HEK293 (cell line): ENCODE results near the gene NLE1.

Source experiments
- CTCF ChIA-PET: fragments of 350-600 bp; formaldehyde crosslinking; extraction: SDS; loops from one replicate; lab custom pipeline; 2021; ENCODE audit warnings: antibody characterized with exemption; lab: Yijun Ruan, JAX
- POLR2A ChIA-PET: fragments of 300-600 bp; formaldehyde crosslinking; extraction: SDS; loops from one replicate; lab custom pipeline; 2020; ENCODE audit warnings: antibody characterized with exemption, inconsistent platforms; lab: Yijun Ruan, JAX
- H3K27ac ChIP-seq: fragments of 200-500 bp; sonication (Bioruptor generic); 2 replicates; pipeline ENCODE4 v1.5.1; 2014; ENCODE audit warnings: low read depth, low read length, control low read depth, inconsistent platforms; ENCODE audit errors: extremely low read depth
- H3K36me3 ChIP-seq, 2 experiments: fragments of 200-500 bp in 1 of 2; sonication (Bioruptor generic) in 1 of 2; 1 replicate in 1 of 2; 2 replicates in 1 of 2; pipeline ENCODE4 v1.5.1; 2014 to 2017; ENCODE audit warnings: inconsistent platforms in 2 of 2, low read length in 2 of 2; ENCODE audit not compliant: control insufficient read depth in 2 of 2, insufficient read depth in 1 of 2
- H3K4me1 ChIP-seq: fragments of 200-500 bp; sonication (Bioruptor generic); 2 replicates; pipeline ENCODE4 v1.5.1; 2014; ENCODE audit warnings: mild to moderate bottlenecking, low read length, inconsistent platforms; ENCODE audit not compliant: control insufficient read depth, insufficient read depth
- H3K4me3 ChIP-seq: 2 replicates; pipeline ENCODE4 v1.5.1; 2011; ENCODE audit warnings: low read depth, mild to moderate bottlenecking, control low read depth, low read length, moderate library complexity
- H3K9me3 ChIP-seq: fragments of 200-500 bp; sonication (Bioruptor generic); 2 replicates; pipeline ENCODE4 v1.5.1; 2014; ENCODE audit warnings: low read depth, low read length, inconsistent platforms; ENCODE audit not compliant: control insufficient read depth, insufficient read depth
- CTCF ChIP-seq: fragments of 450-650 bp; formaldehyde crosslinking; IDR thresholded peaks from 2 replicates; pipeline ENCODE4 v1.5.1; 2016; ENCODE audit warnings: missing biosample characterization, missing genetic modification characterization
- HOXA7 ChIP-seq: sonication (generic); formaldehyde crosslinking; IDR thresholded peaks from 2 replicates; pipeline ENCODE4 v1.8.1; 2022; ENCODE audit warnings: missing genetic modification reagents, borderline replicate concordance
- KLF17 ChIP-seq: fragments of 450-650 bp; formaldehyde crosslinking; IDR thresholded peaks from 2 replicates; pipeline ENCODE4 v1.5.1; 2016; ENCODE audit warnings: missing biosample characterization, missing genetic modification characterization
- KLF9 ChIP-seq: fragments of 450-650 bp; formaldehyde crosslinking; IDR thresholded peaks from 2 replicates; pipeline ENCODE4 v1.5.1; 2016; ENCODE audit warnings: missing biosample characterization, missing genetic modification characterization, low read depth
- OSR2 ChIP-seq: fragments of 450-650 bp; formaldehyde crosslinking; IDR thresholded peaks from 2 replicates; pipeline ENCODE4 v1.5.1; 2016; ENCODE audit warnings: missing biosample characterization, missing genetic modification characterization
- PRDM1 ChIP-seq: fragments of 450-650 bp; formaldehyde crosslinking; IDR thresholded peaks from 2 replicates; pipeline ENCODE4; 2016; ENCODE audit warnings: missing biosample characterization, missing genetic modification characterization
- SALL2 ChIP-seq: fragments of 450-650 bp; formaldehyde crosslinking; IDR thresholded peaks from 2 replicates; pipeline ENCODE4 v1.5.0; 2017; ENCODE audit warnings: missing biosample characterization, mild to moderate bottlenecking, missing genetic modification characterization, borderline replicate concordance
- TCF7L2 ChIP-seq: IDR thresholded peaks from 2 replicates; pipeline ENCODE4 v1.6.1; 2011; ENCODE audit warnings: low read depth, mild to moderate bottlenecking, inconsistent platforms, low read length, moderate library complexity, borderline replicate concordance
- ZBTB17 ChIP-seq: fragments of 450-650 bp; formaldehyde crosslinking; IDR thresholded peaks from 2 replicates; pipeline ENCODE4 v1.5.1; 2016; ENCODE audit warnings: missing biosample characterization, missing genetic modification characterization
- ZBTB26 ChIP-seq: fragments of 450-650 bp; formaldehyde crosslinking; optimal IDR thresholded peaks from 2 replicates; pipeline ENCODE3; 2016; ENCODE audit warnings: missing biosample characterization, mild to moderate bottlenecking, missing genetic modification characterization
- ZFP69B ChIP-seq: fragments of 450-650 bp; formaldehyde crosslinking; IDR thresholded peaks from 2 replicates; pipeline ENCODE4 v1.5.1; 2016; ENCODE audit warnings: missing biosample characterization, missing genetic modification characterization
- ZNF18 ChIP-seq: fragments of 450-650 bp; formaldehyde crosslinking; IDR thresholded peaks from 2 replicates; pipeline ENCODE4 v1.5.1; 2016; ENCODE audit warnings: missing biosample characterization, missing genetic modification characterization
- ZNF221 ChIP-seq: fragments of 450-650 bp; formaldehyde crosslinking; IDR thresholded peaks from 2 replicates; pipeline ENCODE4 v1.5.1; 2017; ENCODE audit warnings: missing biosample characterization, missing genetic modification characterization, borderline replicate concordance
- ZNF280C ChIP-seq: fragments of 450-650 bp; formaldehyde crosslinking; IDR thresholded peaks from 2 replicates; pipeline ENCODE4 v1.5.1; 2016; ENCODE audit warnings: missing biosample characterization, missing genetic modification characterization
- ZNF394 ChIP-seq: fragments of 450-650 bp; formaldehyde crosslinking; IDR thresholded peaks from 2 replicates; pipeline ENCODE4 v1.5.1; 2016; ENCODE audit warnings: missing biosample characterization, missing genetic modification characterization, mild to moderate bottlenecking, moderate library complexity, borderline replicate concordance
- ZNF404 ChIP-seq: fragments of 450-650 bp; formaldehyde crosslinking; IDR thresholded peaks from 2 replicates; pipeline ENCODE4 v1.5.1; 2017; ENCODE audit warnings: missing biosample characterization, missing genetic modification characterization
- ZNF449 ChIP-seq: fragments of 450-650 bp; formaldehyde crosslinking; IDR thresholded peaks from 2 replicates; pipeline ENCODE4 v1.5.1; 2017; ENCODE audit warnings: missing biosample characterization, mild to moderate bottlenecking, missing genetic modification characterization, moderate library complexity
- ZNF501 ChIP-seq: fragments of 450-650 bp; formaldehyde crosslinking; IDR thresholded peaks from 2 replicates; pipeline ENCODE4 v1.5.1; 2016; ENCODE audit warnings: missing biosample characterization, missing genetic modification characterization
- ZNF558 ChIP-seq: fragments of 450-650 bp; formaldehyde crosslinking; IDR thresholded peaks from 2 replicates; pipeline ENCODE4 v1.5.1; 2016; ENCODE audit warnings: missing biosample characterization, missing genetic modification characterization
- ZNF670 ChIP-seq: fragments of 450-650 bp; formaldehyde crosslinking; IDR thresholded peaks from 2 replicates; pipeline ENCODE4 v1.5.1; 2016; ENCODE audit warnings: missing biosample characterization, missing genetic modification characterization, low read depth
- ZNF704 ChIP-seq: fragments of 450-650 bp; formaldehyde crosslinking; IDR thresholded peaks from 2 replicates; pipeline ENCODE4 v1.5.1; 2016; ENCODE audit warnings: missing biosample characterization, missing genetic modification characterization
- ZNF837 ChIP-seq: fragments of 450-650 bp; formaldehyde crosslinking; IDR thresholded peaks from 2 replicates; pipeline ENCODE4 v1.5.1; 2016; ENCODE audit warnings: missing biosample characterization, missing genetic modification characterization
- ZSCAN5A ChIP-seq: fragments of 450-650 bp; formaldehyde crosslinking; IDR thresholded peaks from 2 replicates; pipeline ENCODE4 v1.5.1; 2016; ENCODE audit warnings: missing biosample characterization, missing genetic modification characterization

The NLE1 gene

GRCh38 chr17:35099908-35100307 lies 42.2 kb downstream of the NLE1 start:
- CTCF ChIA-PET = interaction anchor here (0.6 to 1.0 kb wide), 2 partner anchors 9 to 84 kb away, joined by 3 to 4 read pairs; no protein-coding TSS in a partner anchor
- POLR2A ChIA-PET = no interaction called here
- Histone ChIP-seq H3K27ac (no peak overlapping the region), H3K9me3 (no peaks in the 10 kb centered on the region), H3K4me1 (no peaks in the 10 kb centered on the region), H3K4me3 (no peak overlapping the region)
- TF ChIP-seq OSR2 (tag by site-specific recombination) = no peak
- TF ChIP-seq ZNF221 (tag by site-specific recombination) = no peak
- TF ChIP-seq ZNF837 (tag by site-specific recombination) = no peak
- no peak for TF ChIP-seq ZNF280C (tag by site-specific recombination)
- no peak for TF ChIP-seq CTCF (tag by site-specific recombination)
- TF ChIP-seq ZSCAN5A (tag by site-specific recombination) = no peak
- no peak for TF ChIP-seq ZNF501 (tag by site-specific recombination)
- TF ChIP-seq ZNF18 (tag by site-specific recombination) = no peak
- no peak for TF ChIP-seq ZNF670 (tag by site-specific recombination)
- TF ChIP-seq, all 188 proteins: peak for 0
- peaks cover 26 to 59% of the 10 kb centered on the region in 2 experiments for H3K36me3 ChIP-seq

- Histone ChIP-seq H3K4me1 (no peaks in the 10 kb centered on the region), H3K4me3 (no peak overlapping the region), H3K36me3 (peaks cover 20 to 43% of the 10 kb centered on the region in 2 experiments; a peak in 2 of 3 replicates), H3K27ac (no peak overlapping the region), H3K9me3 (no peaks in the 10 kb centered on the region)
- POLR2A ChIA-PET = interaction anchor here (0.9 kb wide), 1 partner anchor 22 kb away, joined by 3 read pairs; the partner anchor contains the start of gene RAD51D
- CTCF ChIA-PET = interaction anchor here (0.5 to 1.5 kb wide), 3 partner anchors 8 to 245 kb away, joined by 3 to 5 read pairs (median 5); partner anchors contain the start of gene RAD51D
- TF ChIP-seq ZNF394 (no peak), PRDM1 (tag by site-specific recombination) (no peak), SALL2 (tag by site-specific recombination) (no peak), TCF7L2 (no peak), KLF9 (no peak), ZBTB17 (tag by site-specific recombination) (no peak), ZNF558 (tag by site-specific recombination) (no peak), ZFP69B (tag by site-specific recombination) (no peak), HOXA7 (CRISPR knock-in tag) (no peak), ZBTB26 (tag by site-specific recombination) (no peak), ZNF704 (tag by site-specific recombination) (no peak), ZNF404 (tag by site-specific recombination) (no peak), KLF17 (tag by site-specific recombination) (no peak), ZNF449 (tag by site-specific recombination) (no peak)
Observed at GRCh38 chr17:35097776-35098175, 44.3 kb downstream of the NLE1 start.
